Measurements from ENCODE around the gene C8A. TPM values are rescaled to one million over a fixed set of nuclear protein-coding genes. Genes with fewer than 3 reads are reported as not detected.
A peak's percentile ranks its signal among the peaks of the same experiment; 100 is the strongest.

The C8A gene
- total RNA-seq, 2 donors from 2014 or later = not detected

DNA sequence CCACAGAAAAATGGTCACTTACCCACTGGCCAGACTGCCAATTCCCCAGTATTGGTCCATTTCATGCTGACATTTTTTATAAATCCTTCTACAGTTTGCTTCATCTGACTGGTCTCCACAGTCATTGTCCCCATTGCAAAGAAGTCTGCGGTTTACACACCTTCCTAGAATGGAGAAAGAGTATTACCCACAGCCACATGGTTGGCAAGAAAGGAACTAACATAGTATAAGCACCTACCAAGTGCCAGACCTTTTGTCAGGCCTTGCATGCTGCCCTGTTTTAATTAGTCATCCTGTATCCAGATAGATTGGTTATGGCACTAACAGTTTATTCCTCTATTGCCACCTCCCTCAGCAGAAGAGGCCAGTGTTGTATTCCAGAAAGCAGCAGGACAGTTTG lies 100.1 kb downstream of the C8A start:
- WGBS, 2 experiments (ENCODE audit: insufficient coverage in 1 of 2, insufficient read length in 1 of 2) = 95 to 100% methylated on average over 1 of the region's 1 CpG
- peaks cover 6% of the 10 kb centered on the region for H3K4me1 ChIP-seq (ENCODE audit: control insufficient read depth, insufficient read depth, low read length)
- Mint-ChIP-seq H3K9me3 (no peaks in the 10 kb centered on the region), H3K27me3 (ENCODE audit: insufficient read depth) (peaks cover 36% of the 10 kb centered on the region), H3K36me3 (ENCODE audit: low read depth) (no peaks in the 10 kb centered on the region), H3K27ac (no peak overlapping the region), H3K4me3 (no peak overlapping the region), H3K4me1 (peaks cover 20% of the 10 kb centered on the region)
- H3K9ac ChIP-seq (ENCODE audit: extremely low read depth, low read length, poor library complexity, severe bottlenecking) = no peak overlapping the region
- H3K36me3 ChIP-seq (ENCODE audit: control insufficient read depth, insufficient read depth, low read length) = no peaks in the 10 kb centered on the region
- no peaks in the 10 kb centered on the region for H3K9me3 ChIP-seq (ENCODE audit: control insufficient read depth, low read length)
- no peak overlapping the region for H3K27ac ChIP-seq (ENCODE audit: low read depth, low read length)
- H3K27me3 ChIP-seq (ENCODE audit: control insufficient read depth, insufficient read depth, low read length, poor library complexity, severe bottlenecking) = peaks cover 11% of the 10 kb centered on the region
- no peak overlapping the region for H3K4me3 ChIP-seq (ENCODE audit: low read length)
- DNase-seq = no peak
- TF ChIP-seq, protein P1, sequence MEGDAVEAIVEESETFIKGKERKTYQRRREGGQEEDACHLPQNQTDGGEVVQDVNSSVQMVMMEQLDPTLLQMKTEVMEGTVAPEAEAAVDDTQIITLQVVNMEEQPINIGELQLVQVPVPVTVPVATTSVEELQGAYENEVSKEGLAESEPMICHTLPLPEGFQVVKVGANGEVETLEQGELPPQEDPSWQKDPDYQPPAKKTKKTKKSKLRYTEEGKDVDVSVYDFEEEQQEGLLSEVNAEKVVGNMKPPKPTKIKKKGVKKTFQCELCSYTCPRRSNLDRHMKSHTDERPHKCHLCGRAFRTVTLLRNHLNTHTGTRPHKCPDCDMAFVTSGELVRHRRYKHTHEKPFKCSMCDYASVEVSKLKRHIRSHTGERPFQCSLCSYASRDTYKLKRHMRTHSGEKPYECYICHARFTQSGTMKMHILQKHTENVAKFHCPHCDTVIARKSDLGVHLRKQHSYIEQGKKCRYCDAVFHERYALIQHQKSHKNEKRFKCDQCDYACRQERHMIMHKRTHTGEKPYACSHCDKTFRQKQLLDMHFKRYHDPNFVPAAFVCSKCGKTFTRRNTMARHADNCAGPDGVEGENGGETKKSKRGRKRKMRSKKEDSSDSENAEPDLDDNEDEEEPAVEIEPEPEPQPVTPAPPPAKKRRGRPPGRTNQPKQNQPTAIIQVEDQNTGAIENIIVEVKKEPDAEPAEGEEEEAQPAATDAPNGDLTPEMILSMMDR (conservative IDR thresholded peaks at IDR 0.05) = no peak

DNA sequence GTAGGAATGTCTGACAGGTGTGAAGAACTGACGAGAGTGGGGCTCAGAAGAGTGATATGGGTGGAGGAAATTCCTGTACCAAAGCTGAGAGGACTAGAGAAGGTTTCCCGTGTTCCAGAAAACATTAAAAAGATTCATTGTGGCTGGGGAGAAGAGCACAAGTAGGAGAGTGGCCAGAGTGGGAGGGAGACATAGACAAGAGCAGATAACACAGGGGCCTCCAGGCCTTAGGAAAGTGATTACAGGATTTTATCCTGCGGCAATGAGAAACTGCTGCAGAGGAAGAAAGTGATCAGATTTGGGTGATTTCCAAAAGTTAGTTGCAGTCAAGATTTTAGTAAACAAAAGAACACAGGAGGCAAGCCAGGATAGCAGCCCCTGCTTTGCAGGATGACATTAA lies 103.3 kb downstream of the C8A start:
- no peaks in the 10 kb centered on the region for H3K36me3 Mint-ChIP-seq (ENCODE audit: low read depth)

DNA sequence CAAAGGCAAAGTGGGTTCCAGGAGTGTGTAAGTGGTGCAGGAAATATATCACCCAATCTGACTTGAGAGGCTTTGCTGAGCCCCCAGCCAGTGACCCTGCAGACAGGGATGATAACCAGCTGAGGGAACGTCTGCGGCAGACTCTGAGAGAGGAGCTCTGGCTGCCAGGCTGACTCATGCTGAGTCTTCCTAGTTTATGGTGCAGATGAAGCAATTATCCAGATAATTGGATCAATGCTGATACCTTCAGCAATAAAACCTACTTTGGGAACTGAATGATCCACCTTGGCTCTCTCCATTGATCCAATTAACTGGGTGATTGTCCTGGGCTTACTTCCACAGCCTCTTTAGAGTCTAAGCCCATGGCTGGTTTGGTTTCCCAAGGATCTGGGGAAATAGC lies 103.9 kb downstream of the C8A start:
- no peak overlapping the region for H3K27ac ChIP-seq (ENCODE audit: low read depth, low read length)

More for the DNA sequence above, 103.3 kb downstream of the C8A start:
- TF ChIP-seq, protein P1 (conservative IDR thresholded peaks at IDR 0.05) = no peak
- H3K4me1 ChIP-seq (ENCODE audit: control insufficient read depth, insufficient read depth, low read length) = peaks cover 6% of the 10 kb centered on the region
- H3K9me3 Mint-ChIP-seq = no peaks in the 10 kb centered on the region
- no peak overlapping the region for H3K9ac ChIP-seq (ENCODE audit: extremely low read depth, low read length, poor library complexity, severe bottlenecking)
- no peaks in the 10 kb centered on the region for H3K36me3 ChIP-seq (ENCODE audit: control insufficient read depth, insufficient read depth, low read length)
- no peak for DNase-seq
- H3K4me3 ChIP-seq (ENCODE audit: low read length) = peak overlapping the region; percentile 7
- WGBS, 2 experiments (ENCODE audit: insufficient coverage in 1 of 2, insufficient read length in 1 of 2) = 76 to 100% methylated on average over 2 of the region's 3 CpGs
- H3K4me3 Mint-ChIP-seq = no peak overlapping the region
- peaks cover 20% of the 10 kb centered on the region for H3K4me1 Mint-ChIP-seq
- H3K9me3 ChIP-seq (ENCODE audit: control insufficient read depth, low read length) = no peaks in the 10 kb centered on the region
- H3K27ac Mint-ChIP-seq = peak overlapping the region; percentile 42
- H3K27me3 Mint-ChIP-seq (ENCODE audit: insufficient read depth) = peaks cover 17% of the 10 kb centered on the region
- peaks cover 4% of the 10 kb centered on the region for H3K27me3 ChIP-seq (ENCODE audit: control insufficient read depth, insufficient read depth, low read length, poor library complexity, severe bottlenecking)
- no peak overlapping the region for H3K27ac ChIP-seq (ENCODE audit: low read depth, low read length)

More for the DNA sequence above, 103.9 kb downstream of the C8A start:
- H3K4me1 Mint-ChIP-seq = peaks cover 20% of the 10 kb centered on the region
- H3K4me3 ChIP-seq (ENCODE audit: low read length) = peak overlapping the region; percentile 7
- H3K27ac Mint-ChIP-seq = no peak overlapping the region
- H3K27me3 ChIP-seq (ENCODE audit: control insufficient read depth, insufficient read depth, low read length, poor library complexity, severe bottlenecking) = peaks cover 4% of the 10 kb centered on the region
- H3K9me3 ChIP-seq (ENCODE audit: control insufficient read depth, low read length) = no peaks in the 10 kb centered on the region
- no peak overlapping the region for H3K4me3 Mint-ChIP-seq
- H3K4me1 ChIP-seq (ENCODE audit: control insufficient read depth, insufficient read depth, low read length) = peaks cover 6% of the 10 kb centered on the region
- no peaks in the 10 kb centered on the region for H3K36me3 Mint-ChIP-seq (ENCODE audit: low read depth)
- 63 to 80% methylated on average over 2 of the region's 2 CpGs for WGBS, 2 experiments (ENCODE audit: insufficient coverage in 1 of 2, insufficient read length in 1 of 2)
- no peaks in the 10 kb centered on the region for H3K9me3 Mint-ChIP-seq
- peaks cover 17% of the 10 kb centered on the region for H3K27me3 Mint-ChIP-seq (ENCODE audit: insufficient read depth)
- TF ChIP-seq, protein P1 (conservative IDR thresholded peaks at IDR 0.05) = no peak
- no peak overlapping the region for H3K9ac ChIP-seq (ENCODE audit: extremely low read depth, low read length, poor library complexity, severe bottlenecking)
- H3K36me3 ChIP-seq (ENCODE audit: control insufficient read depth, insufficient read depth, low read length) = no peaks in the 10 kb centered on the region
- DNase-seq = no peak

All from endodermal cell (in vitro differentiated cells).